Effector memory CD8-positive, alpha-beta T cell (primary cell): Measurements from ENCODE around the gene CRY2.

Experiments
- ATAC-seq: fragments of 150-1000 bp; cut with Tn5 transposase; replicated peaks from 2 replicates; pipeline ENCODE4 v1.10.0; 2021; ENCODE audit warnings: mild to moderate bottlenecking, moderate library complexity
- DNase-seq, 3 experiments: peaks; one replicate each; pipeline ENCODE4 v3.0.0; 2021
- H3K27ac Mint-ChIP-seq, 2 donors: one replicate each; pipeline ENCODE4 v1.8.0; 2022; ENCODE audit warnings: mild to moderate bottlenecking in 2 of 2, mixed read lengths in 2 of 2, moderate library complexity in 2 of 2
- H3K27me3 Mint-ChIP-seq, 2 donors: one replicate each; pipeline ENCODE4 v1.8.0; 2022; ENCODE audit warnings: mixed read lengths in 2 of 2
- H3K36me3 Mint-ChIP-seq: one replicate; pipeline ENCODE4 v1.8.0; 2022; ENCODE audit warnings: mild to moderate bottlenecking, moderate library complexity, mixed read lengths; ENCODE audit not compliant: insufficient read depth
- H3K4me1 Mint-ChIP-seq, 2 donors: one replicate each; pipeline ENCODE4 v1.8.0; 2022; ENCODE audit warnings: low read depth in 2 of 2, mixed read lengths in 2 of 2
- H3K4me3 Mint-ChIP-seq, 2 donors: one replicate each; pipeline ENCODE4 v1.8.0; 2022; ENCODE audit warnings: mild to moderate bottlenecking in 2 of 2, mixed read lengths in 2 of 2, moderate library complexity in 2 of 2
- H3K9me3 Mint-ChIP-seq, 2 donors: one replicate each; pipeline ENCODE4 v1.8.0; 2022; ENCODE audit warnings: mixed read lengths in 2 of 2

The CRY2 gene

GRCh38 chr11:45918331-45918941 lies 71.2 kb downstream of the CRY2 start:
- ATAC-seq: no peak
- peaks cover 38 to 52% of the 10 kb centered on the region in 2 donors for H3K4me1 Mint-ChIP-seq
- peak overlapping the region; percentile 91 to 95 for H3K27ac Mint-ChIP-seq
- no peaks in the 10 kb centered on the region for H3K9me3 Mint-ChIP-seq
- DNase-seq: no peak
- peak overlapping the region; percentile 85 to 88 for H3K4me3 Mint-ChIP-seq
- peaks cover 27% of the 10 kb centered on the region for H3K36me3 Mint-ChIP-seq
- no peaks in the 10 kb centered on the region for H3K27me3 Mint-ChIP-seq

GRCh38 chr11:45918962-45919675 lies 71.8 kb downstream of the CRY2 start:
- no peak for ATAC-seq
- Mint-ChIP-seq H3K4me3 (peak overlapping the region; percentile 85 to 88), H3K27ac (peak overlapping the region; percentile 91 to 95), H3K4me1 (peaks cover 40 to 51% of the 10 kb centered on the region in 2 donors), H3K9me3 (no peaks in the 10 kb centered on the region), H3K27me3 (peaks cover 0 to 1% of the 10 kb centered on the region in 2 donors), H3K36me3 (peaks cover 22% of the 10 kb centered on the region)
- DNase-seq: no peak

- Mint-ChIP-seq H3K27me3 (peaks cover 0 to 5% of the 10 kb centered on the region in 2 donors), H3K36me3 (peaks cover 22% of the 10 kb centered on the region), H3K9me3 (no peaks in the 10 kb centered on the region), H3K27ac (peak overlapping the region in 1 of 2 donors; percentile 95), H3K4me1 (peaks cover 44 to 56% of the 10 kb centered on the region in 2 donors), H3K4me3 (peak overlapping the region; percentile 85 to 88)
- DNase-seq: no peak
- ATAC-seq: no peak
Measured at GRCh38 chr11:45919806-45920530, 72.7 kb downstream of the CRY2 start.

- H3K4me1 Mint-ChIP-seq: peaks cover 40 to 49% of the 10 kb centered on the region in 2 donors
- H3K27me3 Mint-ChIP-seq: peaks cover 0 to 5% of the 10 kb centered on the region in 2 donors
- peak overlapping the region; percentile 75 to 85 for H3K4me3 Mint-ChIP-seq
- DNase-seq (no peak), ATAC-seq (no peak)
- peaks cover 17% of the 10 kb centered on the region for H3K36me3 Mint-ChIP-seq
- peak overlapping the region in 1 of 2 donors; percentile 88 for H3K27ac Mint-ChIP-seq
- H3K9me3 Mint-ChIP-seq: no peaks in the 10 kb centered on the region
Measured at GRCh38 chr11:45920531-45921477, 73.5 kb downstream of the CRY2 start.

- H3K27ac Mint-ChIP-seq: peak overlapping the region in 1 of 2 donors; percentile 88
- peaks cover 19% of the 10 kb centered on the region for H3K36me3 Mint-ChIP-seq
- peak overlapping the region; percentile 75 to 82 for H3K4me3 Mint-ChIP-seq
- no peak for ATAC-seq
- H3K9me3 Mint-ChIP-seq: no peaks in the 10 kb centered on the region
- DNase-seq: no peak
- H3K27me3 Mint-ChIP-seq: peaks cover 0 to 5% of the 10 kb centered on the region in 2 donors
- peaks cover 31 to 41% of the 10 kb centered on the region in 2 donors for H3K4me1 Mint-ChIP-seq
Measured at GRCh38 chr11:45921561-45922424, 74.5 kb downstream of the CRY2 start.

GRCh38 chr11:45922425-45923082 lies 75.3 kb downstream of the CRY2 start, which contains the start of gene LARGE2:
LARGE2 (plus strand) TSS chr11:45922656; CDS start chr11:45922883, 227 bp downstream.
- Mint-ChIP-seq H3K4me1 (peaks cover 35 to 45% of the 10 kb centered on the region in 2 donors), H3K4me3 (peak within 1 kb of the TSS; percentile 79 to 85), H3K27ac (peak within 1 kb of the TSS in 1 of 2 donors; percentile 88), H3K27me3 (peaks cover 0 to 5% of the 10 kb centered on the region in 2 donors), H3K36me3 (peaks cover 15% of the 10 kb centered on the region), H3K9me3 (no peaks in the 10 kb centered on the region)
- ATAC-seq: no peak
- no peak for DNase-seq

GRCh38 chr11:45924036-45924915 lies 77.0 kb downstream of the CRY2 start:
- ATAC-seq: no peak
- Mint-ChIP-seq H3K27ac (peak overlapping the region; percentile 28 to 41), H3K4me1 (peaks cover 29 to 38% of the 10 kb centered on the region in 2 donors), H3K4me3 (peak overlapping the region; percentile 69 to 74), H3K36me3 (peaks cover 12% of the 10 kb centered on the region), H3K9me3 (no peaks in the 10 kb centered on the region), H3K27me3 (peaks cover 0 to 5% of the 10 kb centered on the region in 2 donors)
- no peak for DNase-seq

GRCh38 chr11:45924927-45925326 lies 77.7 kb downstream of the CRY2 start:
- no peak for DNase-seq
- peaks cover 26 to 36% of the 10 kb centered on the region in 2 donors for H3K4me1 Mint-ChIP-seq
- no peaks in the 10 kb centered on the region for H3K9me3 Mint-ChIP-seq
- peak overlapping the region; percentile 69 to 74 for H3K4me3 Mint-ChIP-seq
- H3K27ac Mint-ChIP-seq: peak overlapping the region in 1 of 2 donors; percentile 41
- no peak for ATAC-seq
- peaks cover 0 to 5% of the 10 kb centered on the region in 2 donors for H3K27me3 Mint-ChIP-seq
- H3K36me3 Mint-ChIP-seq: peaks cover 12% of the 10 kb centered on the region

GRCh38 chr11:45925550-45925949 lies 78.3 kb downstream of the CRY2 start:
- no peak overlapping the region for H3K4me3 Mint-ChIP-seq
- peaks cover 0 to 5% of the 10 kb centered on the region in 2 donors for H3K27me3 Mint-ChIP-seq
- H3K9me3 Mint-ChIP-seq: no peaks in the 10 kb centered on the region
- no peak for DNase-seq
- no peak for ATAC-seq
- H3K27ac Mint-ChIP-seq: peak overlapping the region in 1 of 2 donors; percentile 41
- H3K4me1 Mint-ChIP-seq: peaks cover 30 to 39% of the 10 kb centered on the region in 2 donors
- peaks cover 17% of the 10 kb centered on the region for H3K36me3 Mint-ChIP-seq

- DNase-seq (no peak), ATAC-seq (no peak)
- peaks cover 18% of the 10 kb centered on the region for H3K36me3 Mint-ChIP-seq
- H3K4me1 Mint-ChIP-seq: peaks cover 34 to 38% of the 10 kb centered on the region in 2 donors
- no peaks in the 10 kb centered on the region for H3K9me3 Mint-ChIP-seq
- H3K4me3 Mint-ChIP-seq: no peak overlapping the region
- H3K27me3 Mint-ChIP-seq: peaks cover 0 to 5% of the 10 kb centered on the region in 2 donors
- H3K27ac Mint-ChIP-seq: no peak overlapping the region
Measured at GRCh38 chr11:45926001-45926401, 78.7 kb downstream of the CRY2 start.
